Measurements from ENCODE around the gene MAOA.

MAOA gene

DNA sequence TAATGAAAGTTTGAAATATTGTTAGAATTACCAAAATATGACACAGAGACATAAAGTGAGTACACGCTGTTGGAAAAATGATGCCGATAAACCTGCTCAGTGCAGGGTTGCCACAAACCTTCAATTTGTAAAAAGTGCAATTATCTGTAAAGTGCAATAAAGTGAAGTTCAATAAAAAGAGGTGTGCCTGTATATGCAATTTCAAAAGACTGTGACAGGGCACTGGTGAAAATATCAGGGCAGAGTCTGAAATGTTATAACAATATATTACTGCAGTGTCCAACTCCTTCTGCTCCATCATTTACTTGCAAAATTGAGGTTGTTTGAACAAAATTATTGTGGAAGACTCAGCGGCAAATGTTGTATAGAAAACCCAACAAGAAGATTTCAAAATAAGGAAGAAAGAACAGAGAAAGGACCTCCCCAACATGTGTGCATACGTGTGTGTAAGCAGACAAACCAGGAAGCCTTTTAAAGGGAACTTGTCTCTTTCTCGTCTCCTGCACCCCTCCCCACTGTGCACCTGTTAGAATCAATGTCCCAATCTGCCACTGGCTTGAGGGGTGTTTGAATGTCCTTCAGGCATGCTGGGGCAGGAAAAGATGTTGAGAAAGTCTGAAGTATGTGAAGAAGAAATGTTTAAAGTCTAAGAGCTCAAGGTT, 130.0 kb downstream of the MAOA start:
- no peak for TF ChIP-seq CEBPB (IDR thresholded peaks at IDR 0.05)
- TF ChIP-seq EP300 (IDR thresholded peaks at IDR 0.05; ENCODE audit: borderline replicate concordance), result no peak
- TF ChIP-seq RAD21 (IDR thresholded peaks at IDR 0.05; ENCODE audit: low read depth), result no peak
- no peak for TF ChIP-seq MAX (IDR thresholded peaks at IDR 0.05)
- no peak for TF ChIP-seq NFIC (IDR thresholded peaks at IDR 0.05)
- TF ChIP-seq TEAD4 (IDR thresholded peaks at IDR 0.05), result no peak
- no peak for TF ChIP-seq EGR1 (IDR thresholded peaks at IDR 0.05)
- TF ChIP-seq TCF12 (IDR thresholded peaks at IDR 0.05; ENCODE audit: low read depth), result no peak
- TF ChIP-seq FOXM1 (IDR thresholded peaks at IDR 0.05; ENCODE audit: borderline replicate concordance, low read depth), result no peak
- TF ChIP-seq, protein P1, sequence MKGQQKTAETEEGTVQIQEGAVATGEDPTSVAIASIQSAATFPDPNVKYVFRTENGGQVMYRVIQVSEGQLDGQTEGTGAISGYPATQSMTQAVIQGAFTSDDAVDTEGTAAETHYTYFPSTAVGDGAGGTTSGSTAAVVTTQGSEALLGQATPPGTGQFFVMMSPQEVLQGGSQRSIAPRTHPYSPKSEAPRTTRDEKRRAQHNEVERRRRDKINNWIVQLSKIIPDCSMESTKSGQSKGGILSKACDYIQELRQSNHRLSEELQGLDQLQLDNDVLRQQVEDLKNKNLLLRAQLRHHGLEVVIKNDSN (IDR thresholded peaks at IDR 0.05), result no peak
- TF ChIP-seq REST (IDR thresholded peaks at IDR 0.05; ENCODE audit: low read depth), result no peak
- TF ChIP-seq CREB1 (IDR thresholded peaks at IDR 0.05; ENCODE audit: low read depth), result no peak
- TF ChIP-seq TAF1 (IDR thresholded peaks at IDR 0.05; ENCODE audit: low read depth), result no peak
- no peak for TF ChIP-seq ZBTB7A (IDR thresholded peaks at IDR 0.05; ENCODE audit: low read depth)
- TF ChIP-seq YY1 (IDR thresholded peaks at IDR 0.05; ENCODE audit: low read depth), result no peak
